A673 (cell line): ENCODE measurements around the gene AJAP1. TPM values are rescaled to one million over a fixed set of nuclear protein-coding genes. Genes with fewer than 3 reads are reported as not detected.

Experiments used
- BruUV-seq: library from RNA; stranded (reverse); fragments of 400-500 nt; replicated peaks from 2 replicates; lab custom pipeline; 2021; lab: Mats Ljungman, UMichigan
- CTCF ChIA-PET: fragments of 300-600 bp; sonication (Branson Sonifier 250); formaldehyde crosslinking; loops from one replicate; lab custom pipeline; 2022; ENCODE audit warnings: antibody characterized with exemption; lab: Charles Lee
- POLR2A ChIA-PET: fragments of 300-600 bp; sonication (Branson Sonifier 250); formaldehyde crosslinking; loops from one replicate; lab custom pipeline; 2022; ENCODE audit warnings: antibody characterized with exemption; ENCODE audit not compliant: low non-redundant PET; lab: Charles Lee
- DNase-seq: peaks from one replicate; pipeline ENCODE4 v3.0.0-alpha.2; 2015; ENCODE audit warnings: low spot score
- H3K27ac ChIP-seq: fragments of 200-600 bp; sonication (generic); 2 replicates; pipeline ENCODE4 v1.5.1; 2016; ENCODE audit warnings: mixed run types, low read depth, mild to moderate bottlenecking, mixed read lengths, antibody characterized with exemption, low read length; ENCODE audit not compliant: poor library complexity, severe bottlenecking
- H3K27me3 ChIP-seq: fragments of 200-600 bp; sonication (generic); replicated peaks from 2 replicates; pipeline ENCODE4 v1.6.1; 2017; ENCODE audit warnings: mixed run types, low read depth, mild to moderate bottlenecking, mixed read lengths, antibody characterized with exemption, low read length; ENCODE audit not compliant: insufficient read depth, poor library complexity
- H3K36me3 ChIP-seq: fragments of 200-600 bp; sonication (generic); 2 replicates; pipeline ENCODE4 v1.6.1; 2016; ENCODE audit warnings: mixed run types, mild to moderate bottlenecking, mixed read lengths, antibody characterized with exemption, low read length; ENCODE audit not compliant: insufficient read depth, poor library complexity, severe bottlenecking
- H3K4me1 ChIP-seq: fragments of 200-600 bp; sonication (generic); 2 replicates; pipeline ENCODE4 v1.6.1; 2017; ENCODE audit warnings: mixed run types, mild to moderate bottlenecking, mixed read lengths, antibody characterized with exemption, low read length; ENCODE audit not compliant: insufficient read depth, poor library complexity, severe bottlenecking
- H3K4me3 ChIP-seq: fragments of 200-600 bp; sonication (generic); 2 replicates; pipeline ENCODE4 v1.5.1; 2016; ENCODE audit warnings: low read depth, mixed run types, mild to moderate bottlenecking, mixed read lengths, low read length; ENCODE audit not compliant: poor library complexity, severe bottlenecking
- H3K9me3 ChIP-seq: fragments of 200-600 bp; sonication (generic); 2 replicates; pipeline ENCODE4 v1.6.1; 2016; ENCODE audit warnings: mixed run types, low read depth, mild to moderate bottlenecking, mixed read lengths, antibody characterized with exemption, low read length; ENCODE audit not compliant: poor library complexity, severe bottlenecking
- EZH2 ChIP-seq: fragments of 200-600 bp; sonication (generic); IDR thresholded peaks from 2 replicates; pipeline ENCODE4 v1.6.1; 2017; ENCODE audit warnings: borderline replicate concordance, low read depth, mild to moderate bottlenecking, mixed read lengths, antibody characterized with exemption, low read length; ENCODE audit not compliant: poor library complexity, severe bottlenecking
- intact Hi-C: fragments of 100-400 bp; cut with micrococcal nuclease; formaldehyde crosslinking; loops from one replicate; pipeline ENCODE4 v1.10.0; 2022; ENCODE audit not compliant: unreplicated experiment
- total RNA-seq: library from RNA; stranded (reverse); gene quantifications from 2 replicates; pipeline ENCODE4 v1.2.3, GENCODE V29; 2021
- TF ChIP-seq, protein P1 (sequence below): fragments of 300-800, 200-600 bp; sonication (generic); conservative IDR thresholded peaks from 2 replicates; pipeline ENCODE4 v1.5.1; 2017; ENCODE audit warnings: low read depth, mild to moderate bottlenecking, antibody characterized with exemption, low read length, moderate library complexity, mixed read lengths

Gene AJAP1
- total RNA-seq, 1 experiment from 2014 or later: not detected

DNA sequence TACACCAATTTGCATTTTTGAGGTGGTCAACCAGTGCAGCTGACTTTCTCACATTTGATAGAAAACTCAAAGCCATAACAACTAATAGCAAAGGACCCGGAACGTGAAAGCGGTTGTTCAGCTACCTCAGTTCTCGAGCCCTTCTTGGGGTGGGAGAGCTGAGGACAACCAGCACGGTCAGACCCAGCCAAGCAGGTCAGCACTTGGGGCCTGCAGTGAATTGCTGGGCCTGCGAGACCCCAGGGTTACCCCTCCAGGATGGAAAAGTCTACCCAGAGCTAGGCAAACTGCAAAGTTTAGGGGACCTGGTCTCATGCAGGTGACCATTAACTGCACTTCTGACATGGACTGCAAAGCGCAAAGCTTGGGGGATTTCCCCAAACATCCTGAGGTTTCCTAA is 23.8 kb upstream of the AJAP1 start:
- POLR2A ChIA-PET: no interaction called here
- Histone ChIP-seq H3K36me3 (no peaks in the 10 kb centered on the region), H3K4me1 (no peaks in the 10 kb centered on the region), H3K4me3 (no peak overlapping the region), H3K27me3 (no peaks in the 10 kb centered on the region), H3K27ac (no peak overlapping the region), H3K9me3 (peaks cover 3% of the 10 kb centered on the region)
- no peak for DNase-seq
- BruUV-seq: no TSS peak
- CTCF ChIA-PET: no interaction called here
- intact Hi-C loops: no loop called here
- no peak for TF ChIP-seq EZH2
- TF ChIP-seq, protein P1, sequence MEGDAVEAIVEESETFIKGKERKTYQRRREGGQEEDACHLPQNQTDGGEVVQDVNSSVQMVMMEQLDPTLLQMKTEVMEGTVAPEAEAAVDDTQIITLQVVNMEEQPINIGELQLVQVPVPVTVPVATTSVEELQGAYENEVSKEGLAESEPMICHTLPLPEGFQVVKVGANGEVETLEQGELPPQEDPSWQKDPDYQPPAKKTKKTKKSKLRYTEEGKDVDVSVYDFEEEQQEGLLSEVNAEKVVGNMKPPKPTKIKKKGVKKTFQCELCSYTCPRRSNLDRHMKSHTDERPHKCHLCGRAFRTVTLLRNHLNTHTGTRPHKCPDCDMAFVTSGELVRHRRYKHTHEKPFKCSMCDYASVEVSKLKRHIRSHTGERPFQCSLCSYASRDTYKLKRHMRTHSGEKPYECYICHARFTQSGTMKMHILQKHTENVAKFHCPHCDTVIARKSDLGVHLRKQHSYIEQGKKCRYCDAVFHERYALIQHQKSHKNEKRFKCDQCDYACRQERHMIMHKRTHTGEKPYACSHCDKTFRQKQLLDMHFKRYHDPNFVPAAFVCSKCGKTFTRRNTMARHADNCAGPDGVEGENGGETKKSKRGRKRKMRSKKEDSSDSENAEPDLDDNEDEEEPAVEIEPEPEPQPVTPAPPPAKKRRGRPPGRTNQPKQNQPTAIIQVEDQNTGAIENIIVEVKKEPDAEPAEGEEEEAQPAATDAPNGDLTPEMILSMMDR: no peak

- H3K36me3 ChIP-seq: no peaks in the 10 kb centered on the region
- DNase-seq: no peak
- no peaks in the 10 kb centered on the region for H3K4me1 ChIP-seq
- H3K27me3 ChIP-seq: no peaks in the 10 kb centered on the region
- peaks cover 3% of the 10 kb centered on the region for H3K9me3 ChIP-seq
- ChIA-PET CTCF (no interaction called here), POLR2A (no interaction called here)
- no peak for TF ChIP-seq EZH2
- TF ChIP-seq, protein P1: no peak
- H3K4me3 ChIP-seq: no peak overlapping the region
- no peak overlapping the region for H3K27ac ChIP-seq
- intact Hi-C loops: no loop called here
- no TSS peak for BruUV-seq
These were observed 23.1 kb upstream of the AJAP1 start for GRCh38 chr1:4631321-4631720.

DNA sequence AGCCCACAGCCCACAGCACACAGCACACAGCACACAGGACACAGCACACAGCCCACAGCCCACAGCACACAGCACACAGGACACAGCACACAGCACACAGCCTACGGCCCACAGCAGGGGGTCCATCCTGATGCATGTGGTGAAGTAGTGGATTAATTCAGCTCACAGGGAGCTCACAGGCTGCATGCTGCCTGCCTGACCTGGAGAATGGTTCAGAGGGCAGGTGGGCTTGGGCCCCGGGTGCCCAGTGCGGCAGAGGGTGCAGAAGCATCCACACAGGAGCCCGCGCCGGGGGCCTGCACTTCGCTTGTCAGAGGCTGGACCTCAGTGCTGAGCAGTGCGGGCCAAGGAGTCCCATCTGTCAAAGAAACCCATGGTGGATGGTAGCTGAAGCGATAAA is 21.1 kb upstream of the AJAP1 start:
- H3K27ac ChIP-seq: no peak overlapping the region
- H3K4me1 ChIP-seq: no peaks in the 10 kb centered on the region
- no peaks in the 10 kb centered on the region for H3K36me3 ChIP-seq
- BruUV-seq: no TSS peak
- H3K27me3 ChIP-seq: no peaks in the 10 kb centered on the region
- intact Hi-C loops: no loop called here
- CTCF ChIA-PET: no interaction called here
- H3K9me3 ChIP-seq: peaks cover 3% of the 10 kb centered on the region
- POLR2A ChIA-PET: no interaction called here
- H3K4me3 ChIP-seq: no peak overlapping the region
- DNase-seq: no peak
- TF ChIP-seq EZH2: no peak

GRCh38 chr1:4634156-4634792 is 20.1 kb upstream of the AJAP1 start:
- Histone ChIP-seq H3K9me3 (no peaks in the 10 kb centered on the region), H3K4me3 (no peak overlapping the region), H3K4me1 (no peaks in the 10 kb centered on the region), H3K27me3 (no peaks in the 10 kb centered on the region), H3K36me3 (no peaks in the 10 kb centered on the region), H3K27ac (no peak overlapping the region)
- intact Hi-C loops: no loop called here
- CTCF ChIA-PET: no interaction called here
- POLR2A ChIA-PET: no interaction called here
- TF ChIP-seq, protein P1: no peak
- TF ChIP-seq EZH2: no peak
- BruUV-seq: no TSS peak
- DNase-seq: no peak
